ENCODE measurements around the gene PKNOX2. TPM values are rescaled to one million over a fixed set of nuclear protein-coding genes. Genes with fewer than 3 reads are reported as not detected.

Gene PKNOX2
- total and polyA plus RNA-seq, 9 of the 15 experiments (the other 6 are each of a cell fraction or from before 2014, with no cell fraction given): not detected

DNA sequence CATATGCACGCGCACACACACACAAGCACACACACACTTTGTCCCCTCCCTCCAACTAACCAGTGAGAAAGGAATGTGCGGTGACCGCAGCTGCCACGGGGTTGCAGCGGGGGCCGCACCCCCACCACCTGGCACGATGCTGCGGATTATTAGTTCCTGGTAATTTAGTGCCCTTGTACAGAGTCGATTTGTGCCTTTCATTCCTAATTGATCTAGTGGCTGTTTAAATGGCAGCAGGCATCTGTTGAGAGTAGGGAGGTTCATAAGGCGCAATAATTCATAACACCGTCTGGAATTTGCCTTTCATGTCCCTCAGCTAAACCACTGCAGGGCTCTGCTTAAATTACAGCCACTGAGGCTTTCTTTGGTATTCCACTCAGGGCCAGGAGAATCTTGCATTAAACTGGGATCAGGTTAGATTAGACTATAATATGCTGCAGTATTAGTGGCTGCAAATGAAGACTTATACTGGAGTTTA lies 217.8 kb downstream of the PKNOX2 start:
- Histone ChIP-seq H4K20me1 (replicated peaks; ENCODE audit: control insufficient read depth, insufficient read depth, low read length) (no peaks in the 10 kb centered on the region), H3K9me1 (ENCODE audit: control insufficient read depth, insufficient read depth, low read length) (no peaks in the 10 kb centered on the region), H3K4me3 (no peak overlapping the region), H3K79me2 (ENCODE audit: control insufficient read depth, insufficient read depth, low read length) (no peaks in the 10 kb centered on the region), H3K4me2 (ENCODE audit: insufficient read depth, low read length) (no peak overlapping the region), H3K4me1 (replicated peaks in 1 of 2; ENCODE audit: control insufficient read depth in 2 of 2, insufficient read depth in 2 of 2, low read length in 2 of 2) (no peaks in the 10 kb centered on the region), H3K9ac (ENCODE audit: insufficient read depth in 1 of 2, low read depth in 2 of 2, low read length in 2 of 2) (no peak overlapping the region), H3K27ac (ENCODE audit: extremely low read depth, low read depth, low read length) (no peak overlapping the region), H3K36me3 (ENCODE audit: control insufficient read depth, insufficient read depth, low read length) (no peaks in the 10 kb centered on the region), H3K27me3 (ENCODE audit: control insufficient read depth in 2 of 2, insufficient read depth in 2 of 2, low read length in 2 of 2) (peaks cover 46 to 87% of the 10 kb centered on the region in 2 experiments), H2AFZ (ENCODE audit: low read depth, low read length) (no peak overlapping the region), H3K9me3 (replicated peaks; ENCODE audit: control insufficient read depth, insufficient read depth, low read depth, low read length) (no peaks in the 10 kb centered on the region)
- BruUV-seq (replicated peaks): no TSS peak
- ATAC-seq (no peak), FAIRE-seq (no peak), DNase-seq (ENCODE audit: extremely low read depth in 1 of 4, low spot score in 3 of 4) (no peak)
- ChIA-PET CTCF (ENCODE audit: low intra/inter-chr PET ratio) (no interaction called here), POLR2A (no interaction called here)
- 3% methylated on average over 12 of the region's 12 CpGs for WGBS (ENCODE audit: insufficient coverage, low coverage, missing lambda C conversion rate)
- TF ChIP-seq SRSF1 (IDR thresholded peaks at IDR 0.05; ENCODE audit: low read depth, low read length) (no peak), RUNX1 (IDR thresholded peaks at IDR 0.05; ENCODE audit: low read depth) (no peak), SP2 (IDR thresholded peaks at IDR 0.05; ENCODE audit: extremely low read depth, low read depth, low read length, poor library complexity, severe bottlenecking) (no peak)
- in situ Hi-C loops (cut with MboI) (no loop called here), intact Hi-C loops (cut with micrococcal nuclease) (no loop called here)

DNA sequence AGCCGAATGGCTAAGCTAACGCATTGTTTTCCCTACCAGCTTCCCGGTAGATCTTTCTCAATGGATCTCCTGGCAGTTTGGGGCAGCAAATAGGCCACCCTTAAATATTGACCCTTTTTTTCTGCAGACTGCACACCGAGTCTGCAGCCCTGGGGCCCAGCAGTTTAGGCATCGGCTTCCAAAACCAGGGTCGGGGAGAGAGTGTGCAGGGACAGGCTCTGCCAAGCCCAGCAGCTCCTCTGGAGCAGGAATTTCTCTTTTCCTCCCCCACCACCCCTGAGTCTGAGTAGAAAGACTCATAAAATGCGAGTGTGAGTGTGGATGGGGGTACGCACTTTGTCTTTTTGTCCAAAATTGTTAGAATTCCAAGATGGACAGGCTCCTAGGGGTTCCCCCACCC lies 218.3 kb downstream of the PKNOX2 start:
- ChIA-PET POLR2A (no interaction called here), CTCF (ENCODE audit: low intra/inter-chr PET ratio) (no interaction called here)
- H3K4me1 ChIP-seq (replicated peaks in 1 of 2; ENCODE audit: control insufficient read depth in 2 of 2, insufficient read depth in 2 of 2, low read length in 2 of 2): no peaks in the 10 kb centered on the region
- H4K20me1 ChIP-seq (replicated peaks; ENCODE audit: control insufficient read depth, insufficient read depth, low read length): 0 out of 2 replicates have a peak, but pooled peaks cover 2% of the 10 kb centered on the region
- no peak overlapping the region for H2AFZ ChIP-seq (ENCODE audit: low read depth, low read length)
- H3K9ac ChIP-seq (ENCODE audit: insufficient read depth in 1 of 2, low read depth in 2 of 2, low read length in 2 of 2): no peak overlapping the region
- no peak overlapping the region for H3K4me2 ChIP-seq (ENCODE audit: insufficient read depth, low read length)
- DNase-seq (ENCODE audit: extremely low read depth in 1 of 4, low spot score in 3 of 4) (no peak), ATAC-seq (no peak), FAIRE-seq (no peak)
- no peaks in the 10 kb centered on the region for H3K36me3 ChIP-seq (ENCODE audit: control insufficient read depth, insufficient read depth, low read length)
- 0% methylated on average over 8 of the region's 8 CpGs for WGBS (ENCODE audit: insufficient coverage, low coverage, missing lambda C conversion rate)
- H3K4me3 ChIP-seq: no peak overlapping the region
- H3K27ac ChIP-seq (ENCODE audit: extremely low read depth, low read depth, low read length): no peak overlapping the region
- in situ Hi-C loops (cut with MboI): no loop called here
- peaks cover 44 to 87% of the 10 kb centered on the region in 2 experiments for H3K27me3 ChIP-seq (ENCODE audit: control insufficient read depth in 2 of 2, insufficient read depth in 2 of 2, low read length in 2 of 2)
- intact Hi-C loops (cut with micrococcal nuclease): no loop called here
- H3K9me1 ChIP-seq (ENCODE audit: control insufficient read depth, insufficient read depth, low read length): no peaks in the 10 kb centered on the region
- H3K9me3 ChIP-seq (replicated peaks; ENCODE audit: control insufficient read depth, insufficient read depth, low read depth, low read length): no peaks in the 10 kb centered on the region
- no peaks in the 10 kb centered on the region for H3K79me2 ChIP-seq (ENCODE audit: control insufficient read depth, insufficient read depth, low read length)
- no TSS peak for BruUV-seq (replicated peaks)
- no peak for TF ChIP-seq POLR2A (conservative IDR thresholded peaks at IDR 0.05)
- no peak for TF ChIP-seq ARHGAP35 (IDR thresholded peaks at IDR 0.05; ENCODE audit: partially characterized antibody)
- no peak for TF ChIP-seq FUS (optimal IDR thresholded peaks at IDR 0.05; ENCODE audit: low read depth, low read length)
- TF ChIP-seq CEBPG (CRISPR knock-in tag; IDR thresholded peaks at IDR 0.05): no peak
- no peak for TF ChIP-seq CEBPG (tag; conservative IDR thresholded peaks at IDR 0.05 in 1 of 2, IDR thresholded peaks at IDR 0.05 in 1 of 2)
- no peak for TF ChIP-seq CHD1 (IDR thresholded peaks at IDR 0.05; ENCODE audit: low read length)
